A549 (cell line): ENCODE results near the gene URI1. TPM values are rescaled to one million over a fixed set of nuclear protein-coding genes. Genes with fewer than 3 reads are reported as not detected.
A peak's percentile ranks its signal among the peaks of the same experiment; 100 is the strongest.
"Not testable (repeated sequence)": the region's sequence is repeated elsewhere in the genome, so short reads cannot be mapped to it uniquely, and the experiment has no call there.

ENCODE experiments used
- ATAC-seq, 2 experiments: fragments of 200-7000 bp in 1 of 2; fragments of >200 bp in 1 of 2; cut with Nextera tagmentation in 1 of 2; cut with Tn5 transposase in 1 of 2; 3 replicates each; pipeline versions ENCODE4 v1.8.0 to v1.9.1; 2018 to 2020; ENCODE audit warnings: mild to moderate bottlenecking in 1 of 2, moderate library complexity in 1 of 2
- CTCF ChIA-PET: fragments of 300-600 bp; sonication (Branson Sonifier 250); formaldehyde crosslinking; extraction: SDS; loops from one replicate; lab custom pipeline; 2021; ENCODE audit warnings: antibody characterized with exemption, inconsistent platforms; lab: Yijun Ruan, JAX
- POLR2A ChIA-PET: fragments of 350-600 bp; formaldehyde crosslinking; extraction: SDS; loops from one replicate; lab custom pipeline; 2021; ENCODE audit warnings: antibody characterized with exemption, inconsistent platforms; lab: Yijun Ruan, JAX
- DNase-seq, 2 experiments: peaks; one replicate each; pipeline versions ENCODE4 v3.0.0 to v3.0.0-alpha.2; 2011 to 2016; ENCODE audit warnings: low read depth in 1 of 2, low spot score in 1 of 2
- FAIRE-seq: peaks from 2 replicates; lab custom pipeline; 2011; peaks lifted over from hg19 to GRCh38; lab: Jason Lieb, UNC
- H3K27ac ChIP-seq, 2 experiments: fragments of >200 bp; sonication (Bioruptor Twin); formaldehyde crosslinking; 3 replicates each; pipeline ENCODE4 v1.5.1; 2016 to 2017
- H3K4me1 ChIP-seq: fragments of >200 bp; sonication (Bioruptor Twin); formaldehyde crosslinking; 3 replicates; pipeline ENCODE4 v1.6.1; 2016
- H3K4me2 ChIP-seq: fragments of >200 bp; sonication (Bioruptor Twin); formaldehyde crosslinking; 3 replicates; pipeline ENCODE4 v1.6.1; 2016
- H3K4me3 ChIP-seq: fragments of >200 bp; sonication (Bioruptor Twin); formaldehyde crosslinking; 3 replicates; pipeline ENCODE4 v1.5.1; 2016
- H3K9me3 ChIP-seq: fragments of >200 bp; sonication (Bioruptor Twin); formaldehyde crosslinking; 3 replicates; pipeline ENCODE4 v1.6.1; 2016
- CHD4 ChIP-seq: fragments of 200-600 bp; sonication (generic); IDR thresholded peaks from 2 replicates; pipeline ENCODE4 v1.6.1; 2016; ENCODE audit warnings: antibody characterized with exemption, mild to moderate bottlenecking, borderline replicate concordance
- EHMT2 ChIP-seq: fragments of 200-600 bp; sonication (generic); IDR thresholded peaks from 2 replicates; pipeline ENCODE4 v1.6.1; 2016; ENCODE audit warnings: antibody characterized with exemption, low read depth, mild to moderate bottlenecking, moderate library complexity
- ELK1 ChIP-seq: fragments of 150-350 bp; IDR thresholded peaks from 2 replicates; pipeline ENCODE4 v1.6.1; 2014; ENCODE audit warnings: low read depth, mild to moderate bottlenecking, low read length
- EP300 ChIP-seq, 2 experiments: fragments of >200 bp; sonication (Bioruptor Twin); formaldehyde crosslinking; IDR thresholded peaks; 2 replicates in 1 of 2; 3 replicates in 1 of 2; pipeline ENCODE4 v1.6.1; 2016 to 2017
- GATA3 ChIP-seq: IDR thresholded peaks from 2 replicates; pipeline ENCODE4 v1.6.1; 2012; ENCODE audit warnings: borderline replicate concordance
- HEYL ChIP-seq: fragments of 250-450 bp; sonication (Bioruptor Pico); IDR thresholded peaks from 2 replicates; pipeline ENCODE4 v1.8.0; 2021; ENCODE audit warnings: mild to moderate bottlenecking, moderate library complexity
- HMGXB4 ChIP-seq: fragments of 250-450 bp; sonication (Bioruptor Pico); IDR thresholded peaks from 2 replicates; pipeline ENCODE4 v1.5.0; 2021; ENCODE audit warnings: mild to moderate bottlenecking, moderate library complexity, borderline replicate concordance
- HOXB5 ChIP-seq: fragments of 250-450 bp; sonication (Bioruptor Pico); IDR thresholded peaks from 2 replicates; pipeline ENCODE4 v1.5.0; 2020; ENCODE audit warnings: mild to moderate bottlenecking, moderate library complexity
- MAZ ChIP-seq: fragments of 150-350 bp; IDR thresholded peaks from 2 replicates; pipeline ENCODE4 v1.6.1; 2014; ENCODE audit warnings: antibody characterized with exemption, low read depth, low read length, borderline replicate concordance
- NFE2L2 ChIP-seq: fragments of 150-350 bp; conservative IDR thresholded peaks from 2 replicates; pipeline ENCODE4 v1.6.1; 2014; ENCODE audit warnings: low read length
- NPAS2 ChIP-seq: fragments of 250-450 bp; sonication (Bioruptor Pico); IDR thresholded peaks from 2 replicates; pipeline ENCODE4 v1.8.0; 2022; ENCODE audit warnings: mild to moderate bottlenecking, moderate library complexity, borderline replicate concordance
- PBX3 ChIP-seq: IDR thresholded peaks from 2 replicates; pipeline ENCODE4 v1.6.1; 2012
- POLR2A ChIP-seq: IDR thresholded peaks from 2 replicates; pipeline ENCODE4 v1.6.1; 2012; ENCODE audit warnings: mild to moderate bottlenecking, low read length
- RAD21 ChIP-seq, 2 experiments: fragments of >200 bp in 1 of 2; sonication (Bioruptor Twin) in 1 of 2; formaldehyde crosslinking in 1 of 2; IDR thresholded peaks in 1 of 2; conservative IDR thresholded peaks in 1 of 2; 2 replicates in 1 of 2; 3 replicates in 1 of 2; pipeline ENCODE4 v1.6.1; 2012 to 2018; ENCODE audit warnings: inconsistent platforms in 1 of 2
- REST ChIP-seq: fragments of 200-600 bp; sonication (generic); IDR thresholded peaks from 2 replicates; pipeline ENCODE4 v1.6.1; 2016; ENCODE audit warnings: antibody characterized with exemption, mild to moderate bottlenecking, moderate library complexity
- RNF2 ChIP-seq: fragments of 200-600 bp; sonication (generic); IDR thresholded peaks from 2 replicates; pipeline ENCODE4 v1.6.1; 2016; ENCODE audit warnings: low read depth, mild to moderate bottlenecking, antibody characterized with exemption, moderate library complexity, borderline replicate concordance
- SREBF2 ChIP-seq: fragments of 450-650 bp; IDR thresholded peaks from 2 replicates; pipeline ENCODE4 v1.6.1; 2014; ENCODE audit warnings: mild to moderate bottlenecking, moderate library complexity
- TP53 ChIP-seq: fragments of 250-450 bp; sonication (Bioruptor Pico); IDR thresholded peaks from 2 replicates; pipeline ENCODE4 v1.5.0; 2021; ENCODE audit warnings: mild to moderate bottlenecking, moderate library complexity
- ZFP36 ChIP-seq: fragments of 450-650 bp; IDR thresholded peaks from 2 replicates; pipeline ENCODE4 v1.6.1; 2014; ENCODE audit warnings: borderline replicate concordance; ENCODE audit not compliant: partially characterized antibody
- WGBS: methylation state at CpG from one replicate; pipeline ENCODE4 v1.1.6; 2017; ENCODE audit errors: missing lambda C conversion rate; 5-methylcytosine and 5-hydroxymethylcytosine counted together
- polyA plus RNA-seq, 4 experiments: library from polyadenylated mRNA; depleted of rRNA in 3 of 4; stranded (reverse); fragments of >200 nt; fragmentation: RNase III in 1 of 4; extraction: RNeasy Plus Mini Kit Qiagen cat#74134 plus additional on column Dnase treatment in 1 of 4; gene quantifications; 2 replicates in 3 of 4; 3 replicates in 1 of 4; pipeline ENCODE4 v1.2.3, GENCODE V29; 2011 to 2017

URI1 gene
- polyA plus RNA-seq, 2 of the 4 experiments (the other 2 are of a cell fraction) = 116 to 228 TPM

- ATAC-seq (peak; percentile 34 to 62; a peak in 3 of 6 replicates), FAIRE-seq (no peak), DNase-seq (no peak)
- 76% methylated on average over 18 of the region's 18 CpGs for WGBS
- Histone ChIP-seq H3K4me1 (no peaks in the 10 kb centered on the region), H3K4me3 (no peak overlapping the region), H3K27ac (no peak overlapping the region), H3K9me3 (peaks cover 4% of the 10 kb centered on the region), H3K4me2 (no peak overlapping the region)
- POLR2A ChIA-PET = no interaction called here
- CTCF ChIA-PET = interaction anchor here (0.6 to 1.7 kb wide), 3 partner anchors 18 to 115 kb away, joined by 3 read pairs; no protein-coding TSS in a partner anchor
- TF ChIP-seq MAZ (no peak), REST (no peak), NPAS2 (CRISPR knock-in tag) (no peak), POLR2A (peak; percentile 24; the same call in 1 of the 2 replicates), HEYL (no peak)
Observed at GRCh38 chr19:29908963-29909944, 32.8 kb upstream of the URI1 start.

- WGBS = 7% methylated on average over 3 of the region's 3 CpGs
- DNase-seq (no peak), ATAC-seq (peak in 1 of 2 experiments; percentile 35; a peak in 3 of 6 replicates), FAIRE-seq (no peak)
- Histone ChIP-seq H3K4me3 (no peak overlapping the region), H3K9me3 (no peaks in the 10 kb centered on the region), H3K4me1 (no peaks in the 10 kb centered on the region), H3K4me2 (no peak overlapping the region), H3K27ac (no peak overlapping the region)
- ChIA-PET POLR2A (no interaction called here), CTCF (interaction anchor here (1.1 to 2.2 kb wide), 5 partner anchors 9 to 64 kb away, joined by 3 to 9 read pairs (median 3); no protein-coding TSS in a partner anchor)
- TF ChIP-seq POLR2A (no peak), CHD4 (no peak), PBX3 (no peak), EHMT2 (no peak), SREBF2 (no peak), GATA3 (no peak), EP300 (IDR thresholded peaks at IDR 0.05) (no peak)
Observed at GRCh38 chr19:29914933-29915332, 27.1 kb upstream of the URI1 start.

- WGBS = 28% methylated on average over 2 of the region's 2 CpGs
- H3K4me2 ChIP-seq, H3K4me1 ChIP-seq, H3K4me3 ChIP-seq, FAIRE-seq, ATAC-seq, H3K27ac ChIP-seq, H3K9me3 ChIP-seq, CTCF ChIA-PET, POLR2A ChIA-PET, DNase-seq: not testable (repeated sequence)
Observed at GRCh38 chr19:29915832-29916231, 26.2 kb upstream of the URI1 start.

- CTCF ChIA-PET = no interaction called here
- TF ChIP-seq RAD21 (conservative IDR thresholded peaks at IDR 0.05 in 1 of 2, IDR thresholded peaks at IDR 0.05 in 1 of 2) (no peak), TP53 (CRISPR knock-in tag) (no peak), HEYL (no peak), RNF2 (no peak), GATA3 (no peak), ELK1 (no peak), ZFP36 (no peak), SREBF2 (no peak), NFE2L2 (no peak), CHD4 (no peak), HOXB5 (CRISPR knock-in tag) (no peak), HMGXB4 (CRISPR knock-in tag) (no peak)
- TF ChIP-seq, all 56 proteins: peak for 0
- Histone ChIP-seq H3K4me2 (peak overlapping the region; percentile 26; the same call in 2 of the 3 replicates), H3K9me3 (no peaks in the 10 kb centered on the region), H3K4me1 (no peaks in the 10 kb centered on the region), H3K27ac (no peak overlapping the region), H3K4me3 (no peak overlapping the region)
- peak in 1 of 2 experiments; percentile 24; a peak in 2 of 6 replicates for ATAC-seq
- peak; percentile 7 for FAIRE-seq
- DNase-seq = no peak
- 57% methylated on average over 7 of the region's 7 CpGs for WGBS
- POLR2A ChIA-PET = no interaction called here
Observed at GRCh38 chr19:29917911-29918310, 24.1 kb upstream of the URI1 start.
